Adipocyte (in vitro differentiated cells): Measurements from ENCODE around the gene TMEM183A.

Source experiments
- DNase-seq: peaks from one replicate; pipeline ENCODE4 v3.0.0-alpha.2; 2015; ENCODE audit warnings: low read depth
- H3K27me3 ChIP-seq: replicated peaks from 2 replicates; pipeline ENCODE4 v1.7.0; 2013; ENCODE audit warnings: mild to moderate bottlenecking, low read length, moderate library complexity; ENCODE audit not compliant: control insufficient read depth, insufficient read depth
- H3K36me3 ChIP-seq: 2 replicates; pipeline ENCODE4 v1.7.0; 2013; ENCODE audit warnings: low read length, mild to moderate bottlenecking, moderate library complexity; ENCODE audit not compliant: control insufficient read depth, insufficient read depth, severe bottlenecking
- H3K4me1 ChIP-seq: 2 replicates; pipeline ENCODE4 v1.7.0; 2013; ENCODE audit warnings: mild to moderate bottlenecking, low read length, moderate library complexity; ENCODE audit not compliant: control insufficient read depth, insufficient read depth
- H3K4me3 ChIP-seq: 2 replicates; pipeline ENCODE4 v1.7.0; 2013; ENCODE audit warnings: mild to moderate bottlenecking, low read length, moderate library complexity
- H3K9ac ChIP-seq: 2 replicates; pipeline ENCODE4 v1.7.0; 2013; ENCODE audit warnings: mild to moderate bottlenecking, low read length, moderate library complexity
- H3K9me3 ChIP-seq: 2 replicates; pipeline ENCODE4 v1.7.0; 2013; ENCODE audit warnings: mild to moderate bottlenecking, low read length, moderate library complexity; ENCODE audit not compliant: control insufficient read depth

The TMEM183A gene

GRCh38 chr1:203034422-203035110 is 27.4 kb downstream of the TMEM183A start:
- H3K9me3 ChIP-seq, result no peaks in the 10 kb centered on the region

GRCh38 chr1:203035111-203036000 is 28.2 kb downstream of the TMEM183A start:
- Histone ChIP-seq H3K27me3 (no peaks in the 10 kb centered on the region), H3K36me3 (no peaks in the 10 kb centered on the region), H3K9me3 (no peaks in the 10 kb centered on the region), H3K9ac (no peak overlapping the region), H3K4me3 (no peak overlapping the region), H3K4me1 (peaks cover 9% of the 10 kb centered on the region)
- no peak for DNase-seq

More at GRCh38 chr1:203034422-203035110, 27.4 kb downstream of the TMEM183A start:
- no peak for DNase-seq
- peaks cover 10% of the 10 kb centered on the region for H3K4me1 ChIP-seq
- H3K4me3 ChIP-seq, result no peak overlapping the region
- H3K9ac ChIP-seq, result no peak overlapping the region
- no peaks in the 10 kb centered on the region for H3K27me3 ChIP-seq
- H3K36me3 ChIP-seq, result no peaks in the 10 kb centered on the region

- DNase-seq, result peak; percentile 26
- H3K9me3 ChIP-seq, result no peaks in the 10 kb centered on the region
- H3K4me1 ChIP-seq, result peaks cover 9% of the 10 kb centered on the region
- H3K36me3 ChIP-seq, result no peaks in the 10 kb centered on the region
- H3K4me3 ChIP-seq, result no peak overlapping the region
- no peaks in the 10 kb centered on the region for H3K27me3 ChIP-seq
- no peak overlapping the region for H3K9ac ChIP-seq
These were observed 29.0 kb downstream of the TMEM183A start for GRCh38 chr1:203036135-203036534.

- no peaks in the 10 kb centered on the region for H3K36me3 ChIP-seq
- peaks cover 9% of the 10 kb centered on the region for H3K4me1 ChIP-seq
- H3K9ac ChIP-seq, result no peak overlapping the region
- no peak overlapping the region for H3K4me3 ChIP-seq
- H3K9me3 ChIP-seq, result no peaks in the 10 kb centered on the region
- no peaks in the 10 kb centered on the region for H3K27me3 ChIP-seq
- no peak for DNase-seq
These were observed 29.4 kb downstream of the TMEM183A start for GRCh38 chr1:203036537-203036936.

GRCh38 chr1:203037509-203038190 is 30.5 kb downstream of the TMEM183A start:
- H3K9me3 ChIP-seq, result no peaks in the 10 kb centered on the region
- no peaks in the 10 kb centered on the region for H3K27me3 ChIP-seq
- no peak overlapping the region for H3K9ac ChIP-seq
- H3K4me3 ChIP-seq, result no peak overlapping the region
- peaks cover 13% of the 10 kb centered on the region for H3K4me1 ChIP-seq
- no peak for DNase-seq
- H3K36me3 ChIP-seq, result no peaks in the 10 kb centered on the region

DNA sequence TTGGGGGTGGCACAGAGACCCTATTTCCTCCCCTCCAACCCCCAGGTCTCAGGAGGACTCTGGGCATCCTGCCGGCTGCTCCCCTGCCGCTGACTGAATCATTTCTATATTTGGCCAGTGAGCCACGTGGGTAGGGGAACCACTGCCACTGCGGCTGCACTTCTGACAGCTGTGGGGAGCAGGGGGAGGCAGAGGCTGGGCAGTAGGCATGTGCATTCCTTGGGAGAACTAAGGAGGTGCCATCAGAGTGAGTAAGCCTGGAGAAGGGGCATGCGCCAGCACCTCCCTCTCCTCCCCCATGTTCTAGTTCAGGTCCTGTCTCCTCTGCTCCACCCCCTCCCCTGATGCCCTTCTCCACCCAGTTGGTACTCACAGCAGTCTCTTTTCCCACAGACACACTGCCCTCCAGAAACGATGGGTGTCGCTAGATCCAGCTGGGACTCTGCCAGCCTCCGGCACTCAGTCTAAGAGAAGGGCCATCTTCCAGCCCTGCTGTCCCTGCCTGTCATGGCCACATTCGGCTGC is 31.1 kb downstream of the TMEM183A start:
- DNase-seq, result peak; percentile 78
- no peak overlapping the region for H3K4me3 ChIP-seq
- H3K36me3 ChIP-seq, result no peaks in the 10 kb centered on the region
- peaks cover 13% of the 10 kb centered on the region for H3K4me1 ChIP-seq
- H3K9ac ChIP-seq, result no peak overlapping the region
- H3K9me3 ChIP-seq, result no peaks in the 10 kb centered on the region
- no peaks in the 10 kb centered on the region for H3K27me3 ChIP-seq

- no peaks in the 10 kb centered on the region for H3K36me3 ChIP-seq
- peak; percentile 89 for DNase-seq
- H3K9me3 ChIP-seq, result no peaks in the 10 kb centered on the region
- H3K4me3 ChIP-seq, result no peak overlapping the region
- no peak overlapping the region for H3K9ac ChIP-seq
- peaks cover 13% of the 10 kb centered on the region for H3K4me1 ChIP-seq
- no peaks in the 10 kb centered on the region for H3K27me3 ChIP-seq
These were observed 31.9 kb downstream of the TMEM183A start for GRCh38 chr1:203038891-203039608.

DNA sequence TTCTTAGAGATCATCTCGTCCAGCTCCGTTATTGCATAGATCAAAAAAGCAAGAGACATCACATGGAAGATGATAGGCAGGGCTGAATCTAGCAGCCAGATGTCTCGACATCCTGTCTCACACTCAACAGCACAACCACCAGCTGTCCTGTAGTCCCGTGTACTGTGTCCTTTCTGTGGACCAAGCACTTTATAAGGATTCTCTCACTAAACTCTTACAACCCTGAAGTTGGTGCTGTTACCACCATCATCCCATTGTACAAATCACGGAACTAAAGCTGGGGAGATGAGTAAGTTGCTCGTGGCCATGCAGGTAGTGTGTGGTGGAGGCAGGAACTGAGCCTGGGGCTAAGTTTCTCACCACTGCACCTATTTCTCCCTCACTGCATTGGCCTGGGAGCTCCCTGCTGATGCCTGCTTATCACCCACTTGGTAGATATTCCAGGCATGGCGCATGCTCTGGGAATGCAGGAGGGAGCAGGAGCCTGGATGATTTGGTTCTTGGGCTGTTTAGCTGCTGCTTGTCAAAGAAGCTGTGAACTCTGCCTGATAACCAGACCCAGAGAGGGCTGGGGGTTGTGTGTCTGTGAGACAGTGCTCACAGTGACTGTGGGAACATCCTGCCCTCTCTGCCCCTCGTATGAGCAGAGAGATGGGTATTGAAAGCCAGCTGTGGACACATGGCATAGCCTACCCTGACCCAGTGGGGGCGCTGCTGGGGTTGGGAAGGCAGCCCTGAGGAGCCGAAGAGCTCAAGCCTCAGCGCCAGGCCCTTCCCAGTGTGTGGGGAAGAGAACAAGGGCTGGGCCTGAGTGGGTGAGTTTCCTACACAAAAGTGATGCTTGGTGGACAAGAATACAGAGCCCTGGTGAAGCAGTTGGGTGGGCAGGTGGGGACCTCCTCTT is 32.7 kb downstream of the TMEM183A start:
- no peaks in the 10 kb centered on the region for H3K27me3 ChIP-seq
- DNase-seq, result no peak
- no peaks in the 10 kb centered on the region for H3K36me3 ChIP-seq
- peaks cover 13% of the 10 kb centered on the region for H3K4me1 ChIP-seq
- H3K9me3 ChIP-seq, result no peaks in the 10 kb centered on the region
- H3K9ac ChIP-seq, result no peak overlapping the region
- H3K4me3 ChIP-seq, result no peak overlapping the region

DNA sequence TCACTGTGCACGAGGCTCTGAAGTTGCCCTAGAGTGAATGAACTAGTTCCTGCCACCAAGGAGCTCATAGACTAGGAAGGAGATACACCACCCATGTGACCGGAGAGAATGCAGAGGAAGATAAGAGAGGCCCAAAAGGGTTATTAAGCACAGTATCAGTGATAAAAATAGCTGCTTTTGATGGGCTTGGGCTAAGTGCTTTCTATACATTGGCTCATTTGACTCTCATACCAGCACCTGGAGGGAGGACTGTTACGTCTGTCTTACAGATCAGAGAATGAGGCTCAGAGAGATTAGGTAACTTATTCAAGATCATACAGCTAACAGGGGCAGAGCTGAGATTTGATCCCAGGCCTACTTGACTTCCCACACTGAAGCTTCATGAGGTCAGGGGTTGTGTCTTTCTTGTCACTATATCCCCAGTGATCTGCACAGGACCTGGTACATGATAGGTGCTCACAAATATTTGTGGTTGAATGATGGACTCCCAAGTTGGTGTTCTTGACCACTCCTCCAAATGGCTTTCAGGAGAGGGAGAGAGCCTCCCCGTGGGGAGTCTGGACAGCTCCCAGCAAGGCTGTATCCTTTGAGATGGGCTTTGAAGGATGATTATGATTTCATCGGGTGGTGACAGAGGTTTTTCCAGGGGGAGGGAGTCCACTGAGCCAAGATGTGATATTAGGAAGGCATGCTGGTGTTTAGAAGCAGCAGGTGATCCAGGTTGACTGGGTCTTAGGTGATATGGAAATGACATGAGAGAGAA is 33.5 kb downstream of the TMEM183A start:
- no peaks in the 10 kb centered on the region for H3K36me3 ChIP-seq
- H3K9ac ChIP-seq, result no peak overlapping the region
- peaks cover 13% of the 10 kb centered on the region for H3K4me1 ChIP-seq
- no peaks in the 10 kb centered on the region for H3K9me3 ChIP-seq
- H3K27me3 ChIP-seq, result no peaks in the 10 kb centered on the region
- no peak overlapping the region for H3K4me3 ChIP-seq
- DNase-seq, result no peak
